Stimulated activated CD4-positive, alpha-beta T cell treated with anti-CD3 and anti-CD28 coated beads, Interleukin-4, amount 100 ng/mL, for 1 hour (primary cell): ENCODE results near the gene RFX4.
"Not testable (repeated sequence)": the region's sequence is repeated elsewhere in the genome, so short reads cannot be mapped to it uniquely, and the experiment has no call there.

Experiments
- DNase-seq: peaks from one replicate; pipeline ENCODE4 v3.0.0-alpha.2; 2020

Gene RFX4

GRCh38 chr12:106696071-106696470 is 113.3 kb downstream of the RFX4 start:
- no peak for DNase-seq

- DNase-seq: no peak
Observed at GRCh38 chr12:106696681-106697417, 114.0 kb downstream of the RFX4 start.

- no peak for DNase-seq
Observed at GRCh38 chr12:106704081-106704480, 121.3 kb downstream of the RFX4 start.

- no peak for DNase-seq
Observed at GRCh38 chr12:106705971-106706370, 123.2 kb downstream of the RFX4 start.

GRCh38 chr12:106709068-106709511 is 126.3 kb downstream of the RFX4 start:
- DNase-seq: no peak

GRCh38 chr12:106710143-106710893 is 127.5 kb downstream of the RFX4 start:
- DNase-seq: no peak

- no peak for DNase-seq
Observed at GRCh38 chr12:106711316-106711715, 128.5 kb downstream of the RFX4 start.

GRCh38 chr12:106712768-106713167 is 130.0 kb downstream of the RFX4 start:
- no peak for DNase-seq

- no peak for DNase-seq
Observed at GRCh38 chr12:106714926-106715325, 132.1 kb downstream of the RFX4 start.

- DNase-seq: no peak
Observed at GRCh38 chr12:106715582-106715981, 132.8 kb downstream of the RFX4 start.

GRCh38 chr12:106717673-106718072 is 134.9 kb downstream of the RFX4 start:
- DNase-seq: no peak

GRCh38 chr12:106719879-106720278 is 137.1 kb downstream of the RFX4 start:
- no peak for DNase-seq

- DNase-seq: no peak
Observed at GRCh38 chr12:106720696-106721095, 137.9 kb downstream of the RFX4 start.

GRCh38 chr12:106721915-106722314 is 139.1 kb downstream of the RFX4 start:
- DNase-seq: no peak

- DNase-seq: no peak
Observed at GRCh38 chr12:106722837-106723236, 140.0 kb downstream of the RFX4 start.

- DNase-seq: no peak
Observed at GRCh38 chr12:106723416-106723815, 140.6 kb downstream of the RFX4 start.

GRCh38 chr12:106724116-106724515 is 141.3 kb downstream of the RFX4 start:
- no peak for DNase-seq

GRCh38 chr12:106724934-106725333 is 142.1 kb downstream of the RFX4 start:
- no peak for DNase-seq

- DNase-seq: not testable (repeated sequence)
Observed at GRCh38 chr12:106726603-106727202, 143.9 kb downstream of the RFX4 start.

- no peak for DNase-seq
Observed at GRCh38 chr12:106729611-106730010, 146.8 kb downstream of the RFX4 start.

- DNase-seq: no peak
Observed at GRCh38 chr12:106732890-106733289, 150.1 kb downstream of the RFX4 start.

- DNase-seq: no peak
Observed at GRCh38 chr12:106733660-106734059, 150.9 kb downstream of the RFX4 start.

GRCh38 chr12:106736051-106736957 is 153.5 kb downstream of the RFX4 start:
- DNase-seq: no peak
